GM19468 (cell line): ENCODE results near the gene IL1R2.

Source experiments
- ATAC-seq: cut with Tn5 transposase; IDR thresholded peaks from one replicate; pipeline ENCODE4 v1.9.1; 2021; ENCODE audit warnings: mild to moderate bottlenecking, moderate library complexity, moderate number of reproducible peaks; ENCODE audit not compliant: unreplicated experiment; ENCODE audit errors: extremely low read depth

The IL1R2 gene, protein sequence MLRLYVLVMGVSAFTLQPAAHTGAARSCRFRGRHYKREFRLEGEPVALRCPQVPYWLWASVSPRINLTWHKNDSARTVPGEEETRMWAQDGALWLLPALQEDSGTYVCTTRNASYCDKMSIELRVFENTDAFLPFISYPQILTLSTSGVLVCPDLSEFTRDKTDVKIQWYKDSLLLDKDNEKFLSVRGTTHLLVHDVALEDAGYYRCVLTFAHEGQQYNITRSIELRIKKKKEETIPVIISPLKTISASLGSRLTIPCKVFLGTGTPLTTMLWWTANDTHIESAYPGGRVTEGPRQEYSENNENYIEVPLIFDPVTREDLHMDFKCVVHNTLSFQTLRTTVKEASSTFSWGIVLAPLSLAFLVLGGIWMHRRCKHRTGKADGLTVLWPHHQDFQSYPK

DNA sequence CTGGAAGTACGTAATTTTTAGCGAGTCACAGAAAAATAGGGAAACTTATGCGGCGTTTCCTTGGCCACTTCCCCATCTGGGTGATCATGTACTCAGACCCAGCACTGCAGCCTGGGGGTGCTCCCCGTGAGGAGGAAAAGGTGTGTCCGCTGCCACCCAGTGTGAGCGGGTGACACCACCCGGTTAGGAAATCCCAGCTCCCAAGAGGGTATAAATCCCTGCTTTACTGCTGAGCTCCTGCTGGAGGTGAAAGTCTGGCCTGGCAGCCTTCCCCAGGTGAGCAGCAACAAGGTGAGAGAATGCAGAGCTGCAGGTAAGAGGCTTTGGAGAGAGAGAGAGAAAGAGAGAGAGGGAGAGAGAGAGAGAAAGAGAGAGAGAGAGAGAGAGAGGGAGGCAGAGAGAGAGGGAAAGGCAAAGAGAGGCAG lies at the start of gene IL1R2:
Gene IL1R2 (plus strand): TSS at position 240 of the 425 bp plus-strand sequence. CDS start 16,616 bp downstream, outside the sequence.
- ATAC-seq: no peak

DNA sequence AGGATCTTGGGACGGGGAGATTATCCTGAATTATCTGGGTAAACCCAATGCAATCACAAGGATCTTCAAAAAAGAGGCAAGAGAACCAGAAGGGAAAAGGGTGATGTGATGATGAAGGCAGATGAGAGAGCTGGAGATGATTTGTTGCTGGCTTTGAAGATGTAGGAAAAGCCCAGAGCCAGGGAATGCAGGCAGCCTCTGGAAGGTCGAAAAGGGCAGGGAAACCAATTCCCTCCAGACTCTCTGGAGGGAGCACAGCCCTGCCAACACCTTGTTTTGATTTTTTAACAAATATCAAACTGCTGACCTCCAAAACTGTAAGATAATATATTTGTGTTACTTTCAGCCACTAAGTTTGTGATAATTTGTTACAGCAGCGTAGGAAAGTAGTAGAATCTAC lies 48.9 kb upstream of the IL1R2 start:
- ATAC-seq: no peak

DNA sequence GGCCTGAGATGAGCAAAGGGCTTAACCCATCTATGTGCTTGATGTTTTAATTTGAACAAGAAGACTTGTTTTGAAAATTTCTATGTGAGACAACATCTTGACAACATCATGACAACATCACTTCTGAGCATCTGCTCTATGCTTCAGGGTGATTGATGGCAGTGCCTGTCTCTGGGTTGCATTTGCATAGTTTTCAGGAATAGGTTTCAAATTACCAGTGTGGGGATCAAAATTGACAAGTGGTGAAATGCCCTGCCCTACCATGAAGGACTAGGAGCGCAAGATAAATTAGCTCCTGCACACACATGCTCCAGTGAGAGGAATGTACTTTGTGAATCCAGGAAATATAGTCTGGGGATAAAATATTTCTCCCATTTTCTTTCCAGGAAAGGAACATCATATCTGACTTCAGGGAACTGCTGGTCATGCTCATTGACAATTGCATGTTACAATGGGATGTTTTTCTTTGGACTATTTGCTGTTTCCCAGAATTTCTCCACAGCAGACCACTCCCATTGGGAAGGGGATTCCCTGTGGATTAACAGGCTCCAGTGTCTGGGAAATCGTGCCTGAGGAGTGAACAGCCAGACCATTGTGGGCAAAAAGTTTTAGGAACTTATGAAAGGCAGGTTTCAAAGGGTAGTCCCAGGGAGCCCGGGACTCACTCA lies 45.3 kb upstream of the IL1R2 start:
- ATAC-seq: no peak

DNA sequence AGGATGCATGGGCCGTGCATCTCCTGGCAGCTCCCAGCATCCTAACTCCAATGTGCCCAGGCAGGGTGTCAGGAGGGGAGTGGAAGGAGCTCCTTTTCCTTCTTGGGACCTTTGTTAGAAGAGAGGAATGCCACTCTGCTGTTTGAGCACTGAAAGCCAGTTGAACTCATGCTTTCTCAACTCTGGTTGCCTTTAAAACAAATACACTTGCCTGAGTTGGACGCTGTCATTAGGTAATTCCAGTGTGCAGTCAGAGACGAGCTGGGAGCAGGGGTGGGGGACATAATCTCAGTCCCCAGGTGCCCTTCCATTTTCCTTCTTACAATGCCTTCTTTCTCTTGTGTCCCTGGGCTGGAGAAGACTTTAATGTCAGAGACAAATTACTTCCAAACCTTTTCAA lies 44.4 kb upstream of the IL1R2 start:
- ATAC-seq: no peak

DNA sequence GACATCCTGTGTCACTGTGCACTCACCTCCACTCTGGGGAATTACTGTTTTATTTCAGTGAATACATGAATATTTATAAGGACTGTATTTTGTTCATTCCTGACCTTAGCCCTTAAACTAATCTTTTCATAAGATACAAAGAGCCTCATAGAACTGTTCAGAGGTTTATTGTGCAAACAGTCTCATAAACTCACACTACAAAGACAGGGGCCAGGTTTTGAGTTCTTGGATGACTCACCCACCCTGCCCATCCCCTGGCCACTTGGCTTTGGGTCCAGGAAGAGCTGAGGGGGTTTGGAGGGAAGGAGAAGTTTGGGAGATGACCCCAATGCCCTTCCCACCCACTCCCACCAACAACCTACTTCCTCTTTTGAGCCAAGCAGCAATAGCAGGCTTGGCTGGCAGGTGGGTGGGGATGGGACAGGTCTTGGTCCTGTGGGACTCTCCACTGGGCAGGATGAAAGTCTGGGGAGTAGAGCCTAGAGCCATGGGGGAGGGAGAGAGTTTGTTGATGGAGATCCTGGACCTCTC lies 43.1 kb upstream of the IL1R2 start:
- no peak for ATAC-seq

DNA sequence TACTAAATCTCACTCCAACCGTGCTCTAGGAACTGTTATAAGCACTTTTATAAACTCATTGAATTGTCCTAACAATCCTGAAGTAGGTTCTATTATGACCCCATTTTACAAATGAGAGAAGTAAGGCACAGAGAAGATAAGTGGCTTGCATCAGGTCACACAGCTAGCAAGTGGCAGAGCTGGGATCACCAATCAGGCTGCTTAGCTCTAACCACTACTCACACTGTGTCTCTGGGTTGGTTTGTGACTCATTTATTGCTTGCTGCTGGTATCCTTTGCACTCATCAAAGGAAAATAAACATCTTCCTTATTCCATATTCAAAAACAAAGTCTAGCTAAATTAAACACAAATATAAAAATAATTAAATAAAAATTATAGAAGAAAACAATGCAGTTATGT lies 42.5 kb upstream of the IL1R2 start:
- no peak for ATAC-seq

DNA sequence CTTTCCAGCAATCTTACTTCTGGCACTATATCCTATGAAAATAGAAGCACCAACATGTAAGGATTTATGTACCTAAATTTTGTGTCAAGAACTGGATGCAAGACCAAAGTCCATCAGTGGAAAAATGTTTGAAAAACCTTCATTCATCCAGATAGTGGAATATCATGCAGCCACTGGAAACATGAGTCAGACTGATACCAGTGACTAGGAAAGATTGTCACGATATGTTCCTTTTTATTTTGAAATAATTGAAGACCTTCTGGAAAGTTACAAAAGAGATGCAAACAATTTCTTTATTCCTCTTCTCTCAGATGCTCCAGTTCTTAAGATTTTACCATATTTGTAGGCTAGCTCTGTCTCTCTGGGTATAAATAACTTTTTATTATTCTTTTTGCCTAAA lies 40.5 kb upstream of the IL1R2 start:
- no peak for ATAC-seq

DNA sequence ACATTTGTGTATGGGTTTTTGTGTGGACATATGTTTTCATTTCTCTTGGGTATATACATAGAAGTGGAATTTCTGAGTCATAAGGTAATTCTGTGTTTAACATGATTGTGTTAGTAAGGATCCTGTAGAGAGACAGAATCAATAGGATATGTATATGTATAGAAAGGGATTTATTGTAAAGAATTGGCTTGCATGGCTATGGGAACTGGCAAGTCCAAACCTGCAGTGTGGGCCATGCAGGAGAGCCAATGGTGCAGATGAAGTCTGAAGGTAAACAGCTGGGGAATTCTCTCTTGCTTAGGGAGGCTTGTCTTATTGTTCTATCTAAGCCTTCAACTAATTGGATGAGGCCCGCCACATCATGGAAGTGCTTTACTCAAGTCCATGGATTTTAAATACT lies 39.2 kb upstream of the IL1R2 start:
- no peak for ATAC-seq

DNA sequence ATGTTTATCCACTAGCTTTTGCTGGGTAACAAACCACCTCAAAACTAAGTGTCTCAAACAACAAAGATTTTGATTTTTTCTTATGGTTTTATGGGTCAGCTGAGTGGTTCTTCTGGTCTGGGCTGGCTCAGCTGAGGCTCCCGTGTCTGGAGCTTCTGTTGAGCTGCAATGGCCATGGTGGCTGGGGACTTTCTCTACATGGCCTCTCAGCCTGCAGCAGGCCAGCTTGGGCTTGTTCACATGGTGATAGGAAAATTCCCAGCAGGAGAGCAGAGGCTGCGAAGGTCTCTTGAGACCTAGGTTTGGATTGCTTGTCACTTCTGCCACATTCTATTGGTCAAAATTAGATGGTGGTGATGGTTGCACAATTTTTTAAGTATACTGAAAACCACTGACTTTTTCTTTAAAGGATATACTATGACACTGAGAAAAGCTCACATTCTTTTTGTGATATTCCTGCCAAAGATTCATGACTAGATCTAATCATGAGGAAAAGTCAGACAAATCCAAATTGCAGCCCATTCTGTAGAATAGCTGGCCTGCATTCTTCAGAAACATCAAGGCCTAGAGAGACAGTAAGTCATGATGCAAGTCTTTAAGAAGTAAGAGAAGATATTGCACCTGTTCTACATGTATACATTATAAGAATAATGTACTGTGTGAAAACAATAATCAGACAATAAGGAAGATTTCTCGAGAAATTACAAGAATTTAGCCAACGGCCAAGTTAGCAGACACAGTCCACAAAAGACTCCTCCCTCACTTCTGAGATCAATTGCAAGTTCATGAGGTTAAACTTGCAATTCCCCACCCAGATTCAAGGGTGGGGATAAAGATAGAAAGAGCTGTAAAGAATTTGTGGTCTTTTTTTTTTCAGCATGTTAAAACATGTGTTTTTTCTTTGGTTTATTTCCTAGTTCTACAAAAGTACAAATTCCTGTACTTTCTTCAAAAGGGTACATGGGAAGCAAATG lies 35.0 kb upstream of the IL1R2 start:
- no peak for ATAC-seq

DNA sequence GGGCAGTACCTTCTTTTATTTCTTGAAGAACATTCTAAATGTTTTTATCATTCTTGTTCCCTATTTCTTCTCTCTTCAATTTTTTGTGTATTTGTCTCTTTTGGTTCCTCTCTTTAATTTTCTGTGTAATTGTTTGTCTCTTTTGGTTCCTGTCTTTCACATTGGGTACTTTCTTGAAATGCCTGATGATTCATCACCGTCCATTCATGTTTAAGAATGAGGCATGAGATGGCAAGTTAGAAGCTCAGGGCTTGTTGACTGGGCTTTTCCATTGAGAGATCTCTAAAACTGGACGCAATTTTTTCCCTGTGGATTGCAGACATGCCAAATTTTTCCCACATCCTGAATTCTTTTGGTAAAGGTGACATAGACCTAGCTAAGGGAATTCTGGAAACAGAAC lies 33.7 kb upstream of the IL1R2 start:
- ATAC-seq: no peak

DNA sequence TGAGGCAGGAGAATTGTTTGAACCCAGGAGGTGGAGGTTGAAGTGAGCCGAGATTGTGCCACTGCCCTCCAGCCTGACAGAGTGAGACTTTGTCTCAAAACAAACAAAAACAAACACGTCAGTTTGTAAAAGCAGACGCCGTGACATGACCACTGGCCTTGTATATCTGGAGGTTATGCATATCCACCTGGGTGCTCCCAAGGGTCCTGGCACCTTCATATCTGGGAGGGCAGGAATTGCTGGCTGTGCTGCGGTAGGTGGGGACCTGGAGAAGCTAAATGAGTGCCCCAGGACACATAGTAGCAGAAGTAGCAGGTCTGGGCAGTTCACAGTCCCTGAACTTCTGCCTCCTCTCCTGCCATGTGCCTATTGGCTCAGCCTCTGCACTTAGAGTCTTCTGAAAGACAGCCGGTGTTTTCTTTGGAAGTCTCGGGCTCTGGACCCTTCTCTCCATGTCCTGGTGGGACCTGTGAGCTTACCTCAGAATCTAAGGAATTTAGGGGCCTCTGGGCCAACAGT lies 30.9 kb upstream of the IL1R2 start:
- no peak for ATAC-seq

DNA sequence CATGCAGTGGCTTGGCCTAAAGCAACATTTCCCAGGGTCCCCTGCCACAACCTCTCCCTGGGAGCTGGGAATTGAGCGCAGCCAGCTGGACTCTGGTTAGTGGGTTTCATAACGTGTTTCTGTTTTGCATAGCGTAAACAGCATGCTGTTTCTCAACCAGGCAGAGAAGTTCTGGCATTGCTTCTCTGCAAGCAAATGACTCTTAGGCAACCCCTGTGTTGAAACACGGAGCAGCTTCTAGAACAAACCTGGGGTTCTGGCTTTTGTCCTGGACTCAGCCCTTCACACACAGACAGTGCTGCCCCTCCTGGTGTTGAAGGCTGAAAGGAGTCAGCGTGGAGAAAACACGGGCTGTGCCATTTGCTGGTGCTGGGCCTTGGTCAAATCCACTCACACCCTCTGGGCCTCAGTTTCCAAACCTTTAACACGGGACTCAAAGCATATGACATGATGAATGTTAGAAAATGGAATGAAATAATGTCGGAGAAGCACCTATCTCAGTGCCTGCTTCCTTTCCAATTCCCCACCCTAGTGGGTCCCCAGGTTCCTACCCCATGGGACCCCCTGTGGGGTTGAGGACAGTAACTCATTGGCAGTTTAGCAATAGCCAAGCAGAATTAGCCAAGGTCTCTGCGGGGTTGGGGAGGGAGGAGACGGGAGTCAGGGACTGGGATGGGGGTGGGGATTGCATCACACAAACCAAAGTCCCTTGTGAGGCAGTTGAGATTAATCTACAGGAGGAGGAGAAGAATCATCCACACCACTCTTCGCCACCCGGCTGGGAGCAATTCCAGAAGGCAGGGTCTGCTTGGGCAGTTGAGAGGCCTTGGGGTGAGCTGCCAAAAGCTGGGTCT lies 30.2 kb upstream of the IL1R2 start:
- no peak for ATAC-seq

DNA sequence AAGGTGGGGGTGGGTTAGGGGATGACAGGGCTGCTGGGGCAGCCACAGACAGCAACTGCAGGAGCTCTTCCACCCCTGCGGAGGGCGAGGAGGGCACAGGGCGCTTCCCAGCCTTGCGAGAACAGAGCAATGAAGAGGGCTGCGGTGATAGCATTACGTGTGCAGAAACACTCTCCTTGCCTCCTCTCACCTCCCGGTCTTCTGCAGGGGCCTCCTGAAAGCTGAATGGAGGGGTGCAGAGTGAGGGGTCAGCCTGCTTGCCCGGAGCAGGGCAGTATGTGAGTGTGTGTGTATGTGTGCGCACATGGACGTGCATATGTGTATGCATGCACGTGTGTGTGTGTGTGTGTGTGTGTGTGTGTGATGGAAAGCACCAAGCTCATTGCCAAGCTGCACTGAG lies 29.5 kb upstream of the IL1R2 start:
- no peak for ATAC-seq

DNA sequence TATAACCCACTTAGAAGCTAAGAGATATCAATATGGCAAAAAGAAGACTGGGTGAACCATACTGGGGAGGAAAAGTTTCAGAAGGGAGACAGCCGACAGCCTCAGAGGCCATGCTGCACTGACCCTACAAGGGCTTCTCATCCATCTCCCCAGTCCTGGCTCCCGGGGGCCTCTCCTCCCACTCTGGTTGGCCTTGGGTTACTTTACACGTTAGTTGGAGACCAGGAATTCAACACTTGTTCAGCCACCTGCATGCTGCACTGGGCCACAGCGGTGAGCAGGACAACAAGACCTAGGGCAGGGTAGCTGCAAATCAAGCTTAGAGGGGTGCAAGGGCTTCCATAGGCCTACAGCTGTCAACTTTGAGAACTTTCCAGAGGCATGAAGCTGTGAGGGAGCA lies 28.6 kb upstream of the IL1R2 start:
- no peak for ATAC-seq

DNA sequence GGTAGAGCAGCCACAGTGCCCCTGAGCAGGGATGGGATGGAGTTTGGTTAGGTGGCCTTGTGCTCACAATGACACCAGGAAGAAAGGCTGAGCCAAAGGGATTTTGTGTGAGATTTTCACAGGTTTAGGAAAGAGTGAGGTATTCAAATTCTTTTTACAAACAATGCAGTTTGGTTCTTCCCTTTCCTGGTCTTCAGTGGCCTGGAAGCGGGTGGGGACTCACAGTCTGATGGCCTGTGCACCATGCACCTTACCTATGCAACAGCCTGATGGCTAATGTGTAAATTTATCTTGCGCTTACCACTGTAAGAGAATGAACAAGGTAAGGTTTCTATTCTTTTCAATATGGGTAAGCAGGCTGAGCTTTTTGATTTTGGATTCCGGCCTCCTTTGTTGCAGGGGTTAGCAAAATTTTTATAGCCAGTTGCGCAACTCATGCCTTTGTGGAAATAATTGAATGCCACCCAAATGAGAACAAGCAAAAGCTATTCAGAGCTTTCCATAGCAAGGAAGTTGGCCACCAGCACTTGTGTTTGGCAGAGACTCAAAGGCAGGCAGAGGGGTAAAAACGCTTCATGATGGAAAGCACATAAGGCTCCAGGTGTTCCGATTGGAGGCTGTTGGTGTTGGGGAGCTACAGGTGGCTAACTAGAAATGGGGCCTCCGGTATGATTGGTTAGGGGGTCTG lies 23.8 kb upstream of the IL1R2 start:
- ATAC-seq: no peak

DNA sequence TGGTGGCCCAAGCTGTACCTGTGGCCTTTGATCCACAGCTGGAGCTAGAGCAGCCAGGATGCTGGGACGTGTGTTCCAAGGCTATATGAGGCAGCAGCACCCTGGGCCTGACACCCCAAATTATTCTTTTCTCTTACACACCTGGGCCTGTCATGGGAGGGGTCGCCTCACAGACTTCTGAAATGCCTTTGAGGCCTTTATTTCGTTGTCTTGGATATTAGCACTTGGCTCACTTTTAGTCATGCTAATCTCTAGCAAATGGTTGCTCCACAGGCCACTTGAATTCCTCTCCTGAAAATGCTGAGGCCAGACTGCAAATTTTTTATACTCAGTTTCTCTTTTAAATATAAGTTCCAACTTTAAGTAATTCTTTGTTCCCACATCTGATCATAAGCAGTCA lies 22.0 kb upstream of the IL1R2 start:
- ATAC-seq: no peak

DNA sequence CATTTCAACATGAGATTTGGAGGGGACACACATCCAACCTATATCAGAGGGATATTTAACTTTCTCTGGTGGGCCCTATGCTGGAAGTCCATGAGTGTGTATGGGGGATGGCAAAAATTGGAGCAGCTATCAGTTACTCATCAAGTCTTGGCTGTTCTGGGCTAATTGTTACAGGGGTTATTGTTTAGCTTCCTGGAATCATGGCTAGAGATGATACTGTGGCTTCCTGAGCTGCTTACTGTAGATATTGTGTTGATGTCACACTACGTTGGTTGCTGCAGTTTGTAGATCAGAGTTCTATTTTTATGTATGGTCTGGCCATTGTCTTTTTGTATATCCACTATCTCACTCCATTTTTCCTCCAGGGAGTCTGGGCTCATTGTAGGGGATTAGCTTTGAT lies 20.9 kb upstream of the IL1R2 start:
- ATAC-seq: no peak

DNA sequence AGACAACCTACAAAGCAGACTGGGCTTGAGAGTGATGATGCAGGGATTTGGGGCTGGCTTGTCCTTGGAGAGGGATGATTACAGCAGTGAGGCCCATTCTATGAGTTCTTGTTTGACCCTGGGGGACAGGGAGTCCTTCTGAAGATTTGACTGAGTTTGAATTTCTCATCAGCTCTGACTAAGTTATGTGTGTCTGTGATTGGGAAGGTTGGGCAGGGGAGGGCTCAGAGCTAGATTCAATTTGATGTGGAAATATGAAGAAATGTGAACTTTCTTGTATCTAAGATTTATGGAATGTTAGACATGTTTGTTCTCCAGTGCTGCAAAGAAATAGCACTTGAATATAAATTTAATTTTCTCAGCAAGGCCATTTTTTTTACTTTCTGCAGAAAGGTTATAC lies 19.9 kb upstream of the IL1R2 start:
- ATAC-seq: no peak
